HEK293T (cell line): ENCODE data around the gene TRIM17.

Source experiments
- ARNT ChIP-seq: fragments of 450-650 bp; IDR thresholded peaks from 2 replicates; pipeline ENCODE4 v1.6.1; 2017; ENCODE audit warnings: mild to moderate bottlenecking
- BHLHE40 ChIP-seq: fragments of 450-650 bp; IDR thresholded peaks from 2 replicates; pipeline ENCODE4 v1.6.1; 2016; ENCODE audit warnings: mild to moderate bottlenecking, moderate library complexity, borderline replicate concordance
- CTBP1 ChIP-seq: fragments of 450-650 bp; IDR thresholded peaks from 2 replicates; pipeline ENCODE4 v1.6.1; 2016; ENCODE audit warnings: borderline replicate concordance
- ELF4 ChIP-seq: fragments of 450-650 bp; IDR thresholded peaks from 2 replicates; pipeline ENCODE4 v1.6.1; 2017; ENCODE audit warnings: antibody characterized with exemption
- FOXA1 ChIP-seq: fragments of 450-650 bp; IDR thresholded peaks from 2 replicates; pipeline ENCODE4 v1.6.1; 2016; ENCODE audit warnings: mild to moderate bottlenecking
- FOXM1 ChIP-seq: fragments of 450-650 bp; IDR thresholded peaks from 2 replicates; pipeline ENCODE4 v1.6.1; 2017; ENCODE audit warnings: mild to moderate bottlenecking, borderline replicate concordance
- HDGF ChIP-seq: fragments of 450-650 bp; IDR thresholded peaks from 2 replicates; pipeline ENCODE4 v1.6.1; 2017; ENCODE audit warnings: antibody characterized with exemption, borderline replicate concordance
- LEF1 ChIP-seq: fragments of 450-650 bp; IDR thresholded peaks from 2 replicates; pipeline ENCODE4 v1.6.1; 2017; ENCODE audit warnings: mild to moderate bottlenecking, borderline replicate concordance
- PKNOX1 ChIP-seq: fragments of 450-650 bp; IDR thresholded peaks from 2 replicates; pipeline ENCODE4 v1.6.1; 2016
- SP1 ChIP-seq: fragments of 450-650 bp; IDR thresholded peaks from 2 replicates; pipeline ENCODE4 v1.6.1; 2017
- SUZ12 ChIP-seq: fragments of 450-650 bp; IDR thresholded peaks from 2 replicates; pipeline ENCODE4 v1.6.1; 2016; ENCODE audit warnings: mild to moderate bottlenecking

GRCh38 chr1:228464487-228464983 lies 47.9 kb upstream of the TRIM17 start:
- TF ChIP-seq SUZ12: no peak
- no peak for TF ChIP-seq LEF1
- TF ChIP-seq FOXM1: no peak
- TF ChIP-seq CTBP1: no peak
- no peak for TF ChIP-seq SP1
- no peak for TF ChIP-seq PKNOX1
- no peak for TF ChIP-seq ELF4
- no peak for TF ChIP-seq ARNT
- TF ChIP-seq BHLHE40: no peak
- TF ChIP-seq FOXA1: no peak
- no peak for TF ChIP-seq HDGF
